ENCODE measurements around the gene TTLL8. TPM values are rescaled to one million over a fixed set of nuclear protein-coding genes. Genes with fewer than 3 reads are reported as not detected.

The TTLL8 gene
- total and polyA plus RNA-seq, 2 donors (not counting 1 experiment from before 2014, with no cell fraction given): not detected

- no peaks in the 10 kb centered on the region for H4K20me1 ChIP-seq (ENCODE audit: control insufficient read depth, extremely low read depth, insufficient read depth, low read length)
- H2AFZ ChIP-seq (ENCODE audit: low read length): no peak overlapping the region
- H3K4me3 ChIP-seq (replicated peaks in 1 of 4; ENCODE audit: control extremely low read depth in 1 of 4, insufficient read depth in 1 of 4, low read depth in 3 of 4, low read length in 4 of 4): no peak overlapping the region
- peaks cover 4% of the 10 kb centered on the region for H3K27me3 ChIP-seq (ENCODE audit: control insufficient read depth, insufficient read depth, low read length)
- TF ChIP-seq CTCF (conservative IDR thresholded peaks at IDR 0.05 in 1 of 2, IDR thresholded peaks at IDR 0.05 in 1 of 2; ENCODE audit: low read depth in 1 of 2, low read length in 2 of 2): no peak
- DNase-seq (ENCODE audit: low read depth in 2 of 2): peak; percentile 79 to 87
- H3K4me2 ChIP-seq (ENCODE audit: extremely low read depth, insufficient read depth, low read length): no peak overlapping the region
- H3K9me3 ChIP-seq (ENCODE audit: control insufficient read depth, insufficient read depth, low read depth, low read length): no peaks in the 10 kb centered on the region
- H3K36me3 ChIP-seq (ENCODE audit: control insufficient read depth, insufficient read depth, low read length): no peaks in the 10 kb centered on the region
- no peaks in the 10 kb centered on the region for H3K79me2 ChIP-seq (ENCODE audit: control insufficient read depth, insufficient read depth, low read length)
- H3K9ac ChIP-seq (ENCODE audit: insufficient read depth, low read length): no peak overlapping the region
- no peak overlapping the region for H3K27ac ChIP-seq (ENCODE audit: insufficient read depth, low read length)
- no peaks in the 10 kb centered on the region for H3K4me1 ChIP-seq (ENCODE audit: control insufficient read depth, extremely low read depth, insufficient read depth, low read length)
Observed at GRCh38 chr22:50086526-50086925, 28.4 kb upstream of the TTLL8 start.

GRCh38 chr22:50085211-50085972 is 27.3 kb upstream of the TTLL8 start, which contains the start of gene MLC1:
MLC1 (minus strand) TSS chr22:50085426; CDS start chr22:50084902, 524 bp downstream.
- H3K4me2 ChIP-seq (ENCODE audit: extremely low read depth, insufficient read depth, low read length): peak within 1 kb of the TSS; percentile 64
- peaks cover 4% of the 10 kb centered on the region for H3K27me3 ChIP-seq (ENCODE audit: control insufficient read depth, insufficient read depth, low read length)
- H3K27ac ChIP-seq (ENCODE audit: insufficient read depth, low read length): no peak within 1 kb of the TSS

GRCh38 chr22:50084614-50085021 is 26.5 kb upstream of the TTLL8 start:
- Histone ChIP-seq H4K20me1 (ENCODE audit: control insufficient read depth, extremely low read depth, insufficient read depth, low read length) (no peaks in the 10 kb centered on the region), H3K27me3 (ENCODE audit: control insufficient read depth, insufficient read depth, low read length) (peaks cover 4% of the 10 kb centered on the region), H3K27ac (ENCODE audit: insufficient read depth, low read length) (no peak overlapping the region), H3K4me3 (replicated peaks in 1 of 4; ENCODE audit: control extremely low read depth in 1 of 4, insufficient read depth in 1 of 4, low read depth in 3 of 4, low read length in 4 of 4) (no peak overlapping the region), H3K9ac (ENCODE audit: insufficient read depth, low read length) (no peak overlapping the region), H3K4me1 (ENCODE audit: control insufficient read depth, extremely low read depth, insufficient read depth, low read length) (no peaks in the 10 kb centered on the region), H3K9me3 (ENCODE audit: control insufficient read depth, insufficient read depth, low read depth, low read length) (no peaks in the 10 kb centered on the region), H3K79me2 (ENCODE audit: control insufficient read depth, insufficient read depth, low read length) (no peaks in the 10 kb centered on the region), H2AFZ (ENCODE audit: low read length) (no peak overlapping the region), H3K36me3 (ENCODE audit: control insufficient read depth, insufficient read depth, low read length) (no peaks in the 10 kb centered on the region), H3K4me2 (ENCODE audit: extremely low read depth, insufficient read depth, low read length) (no peak overlapping the region)
- no peak for DNase-seq (ENCODE audit: low read depth in 2 of 2)
- no peak for TF ChIP-seq EZH2 (IDR thresholded peaks at IDR 0.05; ENCODE audit: low read length, missing control alignments)
- no peak for TF ChIP-seq CTCF (conservative IDR thresholded peaks at IDR 0.05 in 1 of 2, IDR thresholded peaks at IDR 0.05 in 1 of 2; ENCODE audit: low read depth in 1 of 2, low read length in 2 of 2)

More at GRCh38 chr22:50085211-50085972, 27.3 kb upstream of the TTLL8 start, which contains the start of gene MLC1:
- peak; percentile 4 to 88 for DNase-seq (ENCODE audit: low read depth in 2 of 2)
- H3K9me3 ChIP-seq (ENCODE audit: control insufficient read depth, insufficient read depth, low read depth, low read length): no peaks in the 10 kb centered on the region
- H2AFZ ChIP-seq (ENCODE audit: low read length): no peak within 1 kb of the TSS
- H3K36me3 ChIP-seq (ENCODE audit: control insufficient read depth, insufficient read depth, low read length): no peaks in the 10 kb centered on the region
- peak within 1 kb of the TSS in 1 of 4 experiments; percentile 17 for H3K4me3 ChIP-seq (replicated peaks in 1 of 4; ENCODE audit: control extremely low read depth in 1 of 4, insufficient read depth in 1 of 4, low read depth in 3 of 4, low read length in 4 of 4)
- H4K20me1 ChIP-seq (ENCODE audit: control insufficient read depth, extremely low read depth, insufficient read depth, low read length): no peaks in the 10 kb centered on the region
- no peaks in the 10 kb centered on the region for H3K79me2 ChIP-seq (ENCODE audit: control insufficient read depth, insufficient read depth, low read length)
- no peaks in the 10 kb centered on the region for H3K4me1 ChIP-seq (ENCODE audit: control insufficient read depth, extremely low read depth, insufficient read depth, low read length)
- TF ChIP-seq EZH2 (IDR thresholded peaks at IDR 0.05; ENCODE audit: low read length, missing control alignments): no peak
- TF ChIP-seq CTCF (conservative IDR thresholded peaks at IDR 0.05 in 1 of 2, IDR thresholded peaks at IDR 0.05 in 1 of 2; ENCODE audit: low read depth in 1 of 2, low read length in 2 of 2): no peak
- H3K9ac ChIP-seq (ENCODE audit: insufficient read depth, low read length): no peak within 1 kb of the TSS

All from fibroblast of lung (primary cell).